ENCODE results near the gene PRSS8.

Gene PRSS8

DNA sequence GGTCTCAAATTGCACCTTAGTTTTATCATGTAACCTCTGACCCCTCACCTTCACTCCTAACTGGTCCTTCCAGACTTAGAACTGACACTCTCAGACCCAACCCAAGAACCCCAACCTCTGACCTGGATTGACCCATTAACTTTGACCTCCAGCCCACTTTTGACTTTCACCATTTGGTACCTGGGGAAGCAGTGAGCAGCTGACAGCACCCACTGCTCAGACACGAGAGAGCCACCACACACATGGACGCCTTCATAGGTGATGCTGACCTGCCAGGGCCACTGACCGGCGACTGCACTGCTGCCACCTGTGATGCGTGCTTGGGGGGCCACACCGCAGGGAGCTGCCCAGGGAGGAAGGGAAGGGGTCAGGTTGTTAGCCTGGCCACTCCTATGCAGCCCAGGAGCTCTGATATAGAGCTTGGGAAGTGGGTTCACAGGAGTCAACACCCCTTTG lies 2.5 kb downstream of the PRSS8 start:
- TF ChIP-seq POLR2AphosphoS5 (IDR thresholded peaks at IDR 0.05; ENCODE audit: low read depth, low read length) = no peak
- TF ChIP-seq SIN3A (IDR thresholded peaks at IDR 0.05; ENCODE audit: borderline replicate concordance, insufficient read depth, low read length) = no peak

DNA sequence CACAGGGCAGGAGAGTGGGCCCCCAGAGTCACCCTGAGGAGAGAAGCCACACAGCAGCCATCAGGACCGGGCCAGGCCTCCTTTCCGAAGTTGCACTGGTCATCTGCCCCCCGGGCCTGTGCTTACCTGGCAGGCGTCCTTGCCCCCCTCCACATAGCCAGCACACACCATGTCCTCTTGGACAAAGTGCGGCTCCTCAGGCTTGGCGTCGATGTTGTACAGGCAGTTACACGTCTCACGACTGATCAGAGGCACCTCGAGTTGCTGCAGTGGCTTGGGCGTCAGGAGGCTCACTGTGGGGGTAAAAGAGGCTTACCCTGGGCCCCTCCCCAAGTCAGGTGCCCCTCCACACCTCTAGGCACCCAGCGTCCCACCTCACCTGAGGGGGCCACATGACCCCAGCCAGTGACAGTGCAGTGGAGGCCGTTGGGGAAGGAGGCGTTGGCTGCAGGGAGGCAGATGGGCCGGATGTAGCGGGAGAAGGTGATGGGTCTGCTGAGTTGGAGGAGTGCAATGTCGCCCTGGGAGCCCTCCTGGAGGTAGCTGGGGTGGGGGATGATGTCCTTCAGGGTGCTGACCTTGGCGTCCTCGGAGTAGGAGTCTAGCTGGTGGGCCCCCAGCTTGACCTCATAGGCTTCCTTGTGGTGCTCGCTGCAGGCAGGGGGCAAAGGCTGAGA lies 3.1 kb downstream of the PRSS8 start:
- TF ChIP-seq, protein P1, sequence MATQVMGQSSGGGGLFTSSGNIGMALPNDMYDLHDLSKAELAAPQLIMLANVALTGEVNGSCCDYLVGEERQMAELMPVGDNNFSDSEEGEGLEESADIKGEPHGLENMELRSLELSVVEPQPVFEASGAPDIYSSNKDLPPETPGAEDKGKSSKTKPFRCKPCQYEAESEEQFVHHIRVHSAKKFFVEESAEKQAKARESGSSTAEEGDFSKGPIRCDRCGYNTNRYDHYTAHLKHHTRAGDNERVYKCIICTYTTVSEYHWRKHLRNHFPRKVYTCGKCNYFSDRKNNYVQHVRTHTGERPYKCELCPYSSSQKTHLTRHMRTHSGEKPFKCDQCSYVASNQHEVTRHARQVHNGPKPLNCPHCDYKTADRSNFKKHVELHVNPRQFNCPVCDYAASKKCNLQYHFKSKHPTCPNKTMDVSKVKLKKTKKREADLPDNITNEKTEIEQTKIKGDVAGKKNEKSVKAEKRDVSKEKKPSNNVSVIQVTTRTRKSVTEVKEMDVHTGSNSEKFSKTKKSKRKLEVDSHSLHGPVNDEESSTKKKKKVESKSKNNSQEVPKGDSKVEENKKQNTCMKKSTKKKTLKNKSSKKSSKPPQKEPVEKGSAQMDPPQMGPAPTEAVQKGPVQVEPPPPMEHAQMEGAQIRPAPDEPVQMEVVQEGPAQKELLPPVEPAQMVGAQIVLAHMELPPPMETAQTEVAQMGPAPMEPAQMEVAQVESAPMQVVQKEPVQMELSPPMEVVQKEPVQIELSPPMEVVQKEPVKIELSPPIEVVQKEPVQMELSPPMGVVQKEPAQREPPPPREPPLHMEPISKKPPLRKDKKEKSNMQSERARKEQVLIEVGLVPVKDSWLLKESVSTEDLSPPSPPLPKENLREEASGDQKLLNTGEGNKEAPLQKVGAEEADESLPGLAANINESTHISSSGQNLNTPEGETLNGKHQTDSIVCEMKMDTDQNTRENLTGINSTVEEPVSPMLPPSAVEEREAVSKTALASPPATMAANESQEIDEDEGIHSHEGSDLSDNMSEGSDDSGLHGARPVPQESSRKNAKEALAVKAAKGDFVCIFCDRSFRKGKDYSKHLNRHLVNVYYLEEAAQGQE (IDR thresholded peaks at IDR 0.05; ENCODE audit: insufficient read depth in 1 of 2, low read depth in 2 of 2, low read length in 2 of 2) = no peak
- no peak for TF ChIP-seq TAF1 (IDR thresholded peaks at IDR 0.05; ENCODE audit: borderline replicate concordance, insufficient read depth, low read length)
- TF ChIP-seq SIN3A (IDR thresholded peaks at IDR 0.05; ENCODE audit: borderline replicate concordance, insufficient read depth, low read length) = no peak
- TF ChIP-seq POLR2AphosphoS5 (IDR thresholded peaks at IDR 0.05; ENCODE audit: low read depth, low read length) = no peak
- TF ChIP-seq FOXP2 (optimal IDR thresholded peaks at IDR 0.05; ENCODE audit: borderline replicate concordance, extremely low read depth, extremely low read length, insufficient read depth) = no peak

DNA sequence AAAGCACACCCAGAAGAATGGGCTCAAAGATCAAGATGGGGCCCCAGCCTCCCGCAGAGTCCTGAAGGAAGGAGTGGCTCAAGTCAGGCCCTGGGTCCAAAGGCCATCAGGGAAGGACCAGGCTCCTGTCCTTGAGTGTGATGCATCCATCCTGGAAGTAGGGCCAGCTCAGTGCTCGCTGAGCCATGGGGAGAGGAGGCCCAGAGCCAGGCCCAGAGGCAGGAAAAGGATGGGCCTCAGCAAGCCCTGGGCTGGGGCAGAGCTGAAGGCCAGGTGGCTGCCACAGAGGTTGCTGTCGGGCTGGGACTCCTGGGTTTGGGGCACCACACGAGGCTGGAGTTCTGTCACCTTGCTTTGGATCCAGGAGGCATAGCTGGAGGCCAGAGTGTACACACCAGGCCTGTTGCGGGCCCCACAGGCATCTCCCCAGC lies 3.7 kb downstream of the PRSS8 start:
- TF ChIP-seq POLR2AphosphoS5 (IDR thresholded peaks at IDR 0.05; ENCODE audit: low read depth, low read length) (no peak), SIN3A (IDR thresholded peaks at IDR 0.05; ENCODE audit: borderline replicate concordance, insufficient read depth, low read length) (no peak), TAF1 (IDR thresholded peaks at IDR 0.05; ENCODE audit: borderline replicate concordance, insufficient read depth, low read length) (no peak), FOXP2 (optimal IDR thresholded peaks at IDR 0.05; ENCODE audit: borderline replicate concordance, extremely low read depth, extremely low read length, insufficient read depth) (no peak)
- TF ChIP-seq, protein P1 (IDR thresholded peaks at IDR 0.05; ENCODE audit: insufficient read depth in 1 of 2, low read depth in 2 of 2, low read length in 2 of 2) = no peak

DNA sequence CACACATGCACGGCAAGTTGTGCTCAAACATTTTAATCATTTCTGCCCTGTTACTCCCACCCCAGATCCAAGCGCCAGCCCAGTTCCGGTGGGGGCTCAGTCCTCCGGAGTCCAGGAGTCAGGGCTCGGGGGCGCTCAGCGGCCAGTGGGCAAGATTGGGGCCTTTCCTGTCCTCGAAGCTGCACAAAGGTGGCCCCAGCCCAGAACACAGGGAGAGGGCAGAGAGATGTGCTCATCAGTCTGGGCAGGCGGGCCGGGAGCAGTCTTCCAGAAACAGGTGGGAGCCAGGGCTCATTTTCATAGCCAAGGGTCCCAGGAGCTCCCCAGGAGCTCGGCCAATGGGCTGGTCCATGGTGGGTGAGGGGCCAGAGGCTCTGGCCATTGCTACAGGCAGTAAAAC lies 4.1 kb downstream of the PRSS8 start:
- TF ChIP-seq POLR2AphosphoS5 (IDR thresholded peaks at IDR 0.05; ENCODE audit: low read depth, low read length) (no peak), SIN3A (IDR thresholded peaks at IDR 0.05; ENCODE audit: borderline replicate concordance, insufficient read depth, low read length) (no peak), FOXP2 (optimal IDR thresholded peaks at IDR 0.05; ENCODE audit: borderline replicate concordance, extremely low read depth, extremely low read length, insufficient read depth) (no peak), TAF1 (IDR thresholded peaks at IDR 0.05; ENCODE audit: borderline replicate concordance, insufficient read depth, low read length) (no peak)
- TF ChIP-seq, protein P1 (IDR thresholded peaks at IDR 0.05; ENCODE audit: insufficient read depth in 1 of 2, low read depth in 2 of 2, low read length in 2 of 2) = no peak

DNA sequence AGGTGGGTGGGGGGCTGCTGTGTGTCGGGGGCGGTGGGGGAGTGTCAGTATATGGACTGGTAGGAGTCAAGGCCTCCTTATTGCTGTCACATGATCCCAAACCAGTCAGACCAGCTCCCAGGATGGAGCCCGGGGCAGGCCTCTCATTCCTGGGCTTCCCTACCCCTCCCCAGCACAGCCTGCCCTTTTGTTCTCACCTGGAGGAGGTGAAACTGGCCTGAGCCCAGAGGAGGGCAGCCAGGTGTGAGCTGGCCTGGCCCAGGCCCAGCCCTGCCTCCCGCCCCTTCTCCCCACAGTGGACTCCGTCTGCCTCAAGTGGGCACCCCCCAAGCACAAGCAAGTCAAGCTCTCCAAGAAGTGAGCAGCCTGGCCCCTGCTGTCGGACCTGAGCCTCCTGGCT lies 4.6 kb downstream of the PRSS8 start:
- TF ChIP-seq, protein P1 (IDR thresholded peaks at IDR 0.05; ENCODE audit: insufficient read depth in 1 of 2, low read depth in 2 of 2, low read length in 2 of 2) = no peak
- TF ChIP-seq FOXP2 (optimal IDR thresholded peaks at IDR 0.05; ENCODE audit: borderline replicate concordance, extremely low read depth, extremely low read length, insufficient read depth) = no peak
- no peak for TF ChIP-seq TAF1 (IDR thresholded peaks at IDR 0.05; ENCODE audit: borderline replicate concordance, insufficient read depth, low read length)
- no peak for TF ChIP-seq POLR2AphosphoS5 (IDR thresholded peaks at IDR 0.05; ENCODE audit: low read depth, low read length)
- no peak for TF ChIP-seq SIN3A (IDR thresholded peaks at IDR 0.05; ENCODE audit: borderline replicate concordance, insufficient read depth, low read length)

Measured in PFSK-1 (cell line).